WTC11 (cell line): ENCODE results near the gene COIL. TPM values are rescaled to one million over a fixed set of nuclear protein-coding genes. Genes with fewer than 3 reads are reported as not detected.

Experiments
- ATAC-seq: fragments of 200-7000 bp; cut with Tn5 transposase; 2 replicates; pipeline ENCODE4 v1.10.0; 2021; ENCODE audit warnings: mild to moderate bottlenecking, moderate library complexity
- CTCF ChIA-PET: fragments of 300-600 bp; sonication (Branson Sonifier 250); formaldehyde crosslinking; loops from one replicate; lab custom pipeline; 2021; ENCODE audit warnings: antibody characterized with exemption; lab: Charles Lee
- POLR2A ChIA-PET: fragments of 350-600 bp; sonication (Branson Sonifier 250); formaldehyde crosslinking; loops from one replicate; lab custom pipeline; 2021; ENCODE audit warnings: antibody characterized with exemption; lab: Charles Lee
- DNase-seq: peaks from one replicate; pipeline ENCODE4 v3.0.0; 2021; ENCODE audit warnings: low spot score
- H3K27ac Mint-ChIP-seq: 2 replicates; pipeline ENCODE4 v1.8.0; 2021; ENCODE audit warnings: mixed read lengths
- H3K27me3 Mint-ChIP-seq: 2 replicates; pipeline ENCODE4 v1.8.0; 2021; ENCODE audit warnings: low read depth, mild to moderate bottlenecking, moderate library complexity, mixed read lengths
- H3K36me3 Mint-ChIP-seq: 2 replicates; pipeline ENCODE4 v1.8.0; 2021; ENCODE audit warnings: mixed read lengths
- H3K4me1 Mint-ChIP-seq: 2 replicates; pipeline ENCODE4 v1.8.0; 2022; ENCODE audit warnings: mixed read lengths
- H3K4me3 Mint-ChIP-seq: 2 replicates; pipeline ENCODE4 v1.8.0; 2021; ENCODE audit warnings: mild to moderate bottlenecking, moderate library complexity, mixed read lengths
- H3K9me3 Mint-ChIP-seq: 2 replicates; pipeline ENCODE4 v1.8.0; 2021; ENCODE audit warnings: mixed read lengths
- ATF1 ChIP-seq: sonication (generic); formaldehyde crosslinking; IDR thresholded peaks from 2 replicates; pipeline ENCODE4 v1.8.1; 2023; ENCODE audit warnings: mild to moderate bottlenecking, moderate library complexity, missing genetic modification reagents
- CBFB ChIP-seq: sonication (generic); formaldehyde crosslinking; IDR thresholded peaks from 2 replicates; pipeline ENCODE4 v1.8.1; 2022; ENCODE audit warnings: mild to moderate bottlenecking, low read depth, missing genetic modification reagents
- GABPB1 ChIP-seq: sonication (generic); formaldehyde crosslinking; IDR thresholded peaks from 2 replicates; pipeline ENCODE4 v1.8.1; 2023; ENCODE audit warnings: mild to moderate bottlenecking, missing genetic modification reagents
- PRRX2 ChIP-seq: fragments of 250-450 bp; sonication (Bioruptor Pico); IDR thresholded peaks from 2 replicates; pipeline ENCODE4 v1.8.0; 2021; ENCODE audit warnings: mild to moderate bottlenecking
- RORB ChIP-seq: fragments of 250-450 bp; sonication (Bioruptor Pico); IDR thresholded peaks from 2 replicates; pipeline ENCODE4 v1.9.0; 2021; ENCODE audit warnings: mild to moderate bottlenecking
- TEAD4 ChIP-seq: sonication (generic); formaldehyde crosslinking; IDR thresholded peaks from 2 replicates; pipeline ENCODE4 v1.8.0; 2022; ENCODE audit warnings: mild to moderate bottlenecking, missing genetic modification reagents
- ZBTB21 ChIP-seq: sonication (generic); formaldehyde crosslinking; IDR thresholded peaks from 2 replicates; pipeline ENCODE4 v1.8.1; 2023; ENCODE audit warnings: mild to moderate bottlenecking, missing genetic modification reagents, borderline replicate concordance
- ZNF219 ChIP-seq: sonication (generic); formaldehyde crosslinking; IDR thresholded peaks from 2 replicates; pipeline ENCODE4 v1.8.0; 2023; ENCODE audit warnings: missing genetic modification reagents, mild to moderate bottlenecking, borderline replicate concordance
- ZNF396 ChIP-seq: fragments of 250-450 bp; sonication (Bioruptor Pico); IDR thresholded peaks from 2 replicates; pipeline ENCODE4 v1.8.0; 2021; ENCODE audit warnings: mild to moderate bottlenecking, moderate library complexity, borderline replicate concordance
- total RNA-seq: library from RNA; stranded (reverse); gene quantifications from 3 replicates; pipeline ENCODE4 v1.2.3, GENCODE V29; 2021
- TF ChIP-seq, protein P1 (sequence below): sonication (generic); formaldehyde crosslinking; IDR thresholded peaks from 2 replicates; pipeline ENCODE4 v1.8.0; 2022; ENCODE audit warnings: mild to moderate bottlenecking, missing genetic modification reagents
- TF ChIP-seq, protein P2 (sequence below): sonication (generic); formaldehyde crosslinking; IDR thresholded peaks from 2 replicates; pipeline ENCODE4 v1.8.0; 2022; ENCODE audit warnings: mild to moderate bottlenecking, missing genetic modification reagents
- TF ChIP-seq, protein P3 (sequence below): sonication (generic); formaldehyde crosslinking; IDR thresholded peaks from 2 replicates; pipeline ENCODE4 v1.8.1; 2023; ENCODE audit warnings: mild to moderate bottlenecking, missing genetic modification reagents
- TF ChIP-seq, protein P4 (sequence below): sonication (generic); formaldehyde crosslinking; IDR thresholded peaks from 2 replicates; pipeline ENCODE4 v1.8.1; 2022; ENCODE audit warnings: missing genetic modification reagents, borderline replicate concordance
- TF ChIP-seq, protein P5 (sequence below): sonication (generic); formaldehyde crosslinking; IDR thresholded peaks from 2 replicates; pipeline ENCODE4 v1.8.0; 2023; ENCODE audit warnings: mild to moderate bottlenecking, missing genetic modification reagents
- TF ChIP-seq, protein P6 (sequence below): sonication (generic); formaldehyde crosslinking; IDR thresholded peaks from 2 replicates; pipeline ENCODE4 v1.8.0; 2023; ENCODE audit warnings: missing genetic modification reagents, mild to moderate bottlenecking, borderline replicate concordance
- TF ChIP-seq, protein P7 (sequence below): sonication (generic); formaldehyde crosslinking; IDR thresholded peaks from 2 replicates; pipeline ENCODE4 v1.8.0; 2022; ENCODE audit warnings: missing genetic modification reagents
- TF ChIP-seq, protein P8 (sequence below): sonication (generic); formaldehyde crosslinking; IDR thresholded peaks from 2 replicates; pipeline ENCODE4 v1.8.1; 2023; ENCODE audit warnings: mild to moderate bottlenecking, moderate library complexity, missing genetic modification reagents

Gene COIL
- total RNA-seq, 1 experiment from 2014 or later: 23.5 TPM

DNA sequence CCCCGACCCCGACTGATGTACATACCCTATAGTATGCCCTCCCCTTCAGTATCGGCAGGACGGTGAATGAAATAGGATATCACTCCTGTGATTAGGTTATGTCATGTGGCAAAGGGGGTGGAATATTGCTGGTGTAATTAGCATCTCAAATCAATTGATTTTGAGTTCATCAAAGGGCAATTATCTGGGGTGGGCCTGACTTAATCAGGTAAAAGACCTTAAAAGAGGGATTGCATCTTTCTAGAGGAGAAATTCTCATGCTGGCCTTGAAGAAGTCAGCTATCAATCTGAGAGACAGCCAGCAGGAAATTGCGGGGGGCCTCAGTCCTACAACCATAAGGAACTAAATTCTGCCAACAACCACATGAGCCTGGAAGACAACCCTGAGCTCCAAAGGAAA is 57.3 kb downstream of the COIL start (continued):
- TF ChIP-seq, protein P1, sequence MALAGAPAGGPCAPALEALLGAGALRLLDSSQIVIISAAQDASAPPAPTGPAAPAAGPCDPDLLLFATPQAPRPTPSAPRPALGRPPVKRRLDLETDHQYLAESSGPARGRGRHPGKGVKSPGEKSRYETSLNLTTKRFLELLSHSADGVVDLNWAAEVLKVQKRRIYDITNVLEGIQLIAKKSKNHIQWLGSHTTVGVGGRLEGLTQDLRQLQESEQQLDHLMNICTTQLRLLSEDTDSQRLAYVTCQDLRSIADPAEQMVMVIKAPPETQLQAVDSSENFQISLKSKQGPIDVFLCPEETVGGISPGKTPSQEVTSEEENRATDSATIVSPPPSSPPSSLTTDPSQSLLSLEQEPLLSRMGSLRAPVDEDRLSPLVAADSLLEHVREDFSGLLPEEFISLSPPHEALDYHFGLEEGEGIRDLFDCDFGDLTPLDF (CRISPR knock-in tag): no peak

DNA sequence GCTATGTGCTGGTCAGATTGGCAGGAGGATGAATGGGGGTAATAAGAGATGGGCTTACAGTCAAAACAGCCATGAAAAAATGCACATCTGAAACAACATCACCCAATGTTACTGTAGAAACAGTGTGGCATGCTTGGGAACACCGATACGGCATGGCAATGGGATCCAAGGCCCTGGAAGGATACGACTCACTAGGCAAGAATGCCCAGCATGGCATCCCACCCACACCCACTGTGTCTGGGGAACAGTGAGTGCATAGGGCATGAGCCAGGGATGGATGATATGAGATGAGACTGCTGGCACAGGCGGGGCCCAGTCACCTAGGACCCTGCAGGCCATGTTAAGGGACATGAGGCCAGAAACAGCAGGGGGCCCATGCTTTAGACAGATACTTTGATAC is 58.5 kb downstream of the COIL start:
- DNase-seq (no peak), ATAC-seq (no peak)
- Mint-ChIP-seq H3K27ac (no peak overlapping the region), H3K27me3 (no peaks in the 10 kb centered on the region), H3K36me3 (peaks cover 74% of the 10 kb centered on the region), H3K9me3 (peaks cover 5% of the 10 kb centered on the region; the same call in 1 of the 2 replicates), H3K4me1 (peaks cover 10% of the 10 kb centered on the region), H3K4me3 (no peak overlapping the region)
- TF ChIP-seq, protein P2, sequence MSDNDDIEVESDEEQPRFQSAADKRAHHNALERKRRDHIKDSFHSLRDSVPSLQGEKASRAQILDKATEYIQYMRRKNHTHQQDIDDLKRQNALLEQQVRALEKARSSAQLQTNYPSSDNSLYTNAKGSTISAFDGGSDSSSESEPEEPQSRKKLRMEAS (CRISPR knock-in tag): no peak
- TF ChIP-seq, protein P3, sequence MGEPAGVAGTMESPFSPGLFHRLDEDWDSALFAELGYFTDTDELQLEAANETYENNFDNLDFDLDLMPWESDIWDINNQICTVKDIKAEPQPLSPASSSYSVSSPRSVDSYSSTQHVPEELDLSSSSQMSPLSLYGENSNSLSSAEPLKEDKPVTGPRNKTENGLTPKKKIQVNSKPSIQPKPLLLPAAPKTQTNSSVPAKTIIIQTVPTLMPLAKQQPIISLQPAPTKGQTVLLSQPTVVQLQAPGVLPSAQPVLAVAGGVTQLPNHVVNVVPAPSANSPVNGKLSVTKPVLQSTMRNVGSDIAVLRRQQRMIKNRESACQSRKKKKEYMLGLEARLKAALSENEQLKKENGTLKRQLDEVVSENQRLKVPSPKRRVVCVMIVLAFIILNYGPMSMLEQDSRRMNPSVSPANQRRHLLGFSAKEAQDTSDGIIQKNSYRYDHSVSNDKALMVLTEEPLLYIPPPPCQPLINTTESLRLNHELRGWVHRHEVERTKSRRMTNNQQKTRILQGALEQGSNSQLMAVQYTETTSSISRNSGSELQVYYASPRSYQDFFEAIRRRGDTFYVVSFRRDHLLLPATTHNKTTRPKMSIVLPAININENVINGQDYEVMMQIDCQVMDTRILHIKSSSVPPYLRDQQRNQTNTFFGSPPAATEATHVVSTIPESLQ: no peak
- TF ChIP-seq, protein P4, sequence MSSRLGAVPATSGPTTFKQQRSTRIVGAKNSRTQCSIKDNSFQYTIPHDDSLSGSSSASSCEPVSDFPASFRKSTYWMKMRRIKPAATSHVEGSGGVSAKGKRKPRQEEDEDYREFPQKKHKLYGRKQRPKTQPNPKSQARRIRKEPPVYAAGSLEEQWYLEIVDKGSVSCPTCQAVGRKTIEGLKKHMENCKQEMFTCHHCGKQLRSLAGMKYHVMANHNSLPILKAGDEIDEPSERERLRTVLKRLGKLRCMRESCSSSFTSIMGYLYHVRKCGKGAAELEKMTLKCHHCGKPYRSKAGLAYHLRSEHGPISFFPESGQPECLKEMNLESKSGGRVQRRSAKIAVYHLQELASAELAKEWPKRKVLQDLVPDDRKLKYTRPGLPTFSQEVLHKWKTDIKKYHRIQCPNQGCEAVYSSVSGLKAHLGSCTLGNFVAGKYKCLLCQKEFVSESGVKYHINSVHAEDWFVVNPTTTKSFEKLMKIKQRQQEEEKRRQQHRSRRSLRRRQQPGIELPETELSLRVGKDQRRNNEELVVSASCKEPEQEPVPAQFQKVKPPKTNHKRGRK (CRISPR knock-in tag): no peak
- TF ChIP-seq, protein P5, sequence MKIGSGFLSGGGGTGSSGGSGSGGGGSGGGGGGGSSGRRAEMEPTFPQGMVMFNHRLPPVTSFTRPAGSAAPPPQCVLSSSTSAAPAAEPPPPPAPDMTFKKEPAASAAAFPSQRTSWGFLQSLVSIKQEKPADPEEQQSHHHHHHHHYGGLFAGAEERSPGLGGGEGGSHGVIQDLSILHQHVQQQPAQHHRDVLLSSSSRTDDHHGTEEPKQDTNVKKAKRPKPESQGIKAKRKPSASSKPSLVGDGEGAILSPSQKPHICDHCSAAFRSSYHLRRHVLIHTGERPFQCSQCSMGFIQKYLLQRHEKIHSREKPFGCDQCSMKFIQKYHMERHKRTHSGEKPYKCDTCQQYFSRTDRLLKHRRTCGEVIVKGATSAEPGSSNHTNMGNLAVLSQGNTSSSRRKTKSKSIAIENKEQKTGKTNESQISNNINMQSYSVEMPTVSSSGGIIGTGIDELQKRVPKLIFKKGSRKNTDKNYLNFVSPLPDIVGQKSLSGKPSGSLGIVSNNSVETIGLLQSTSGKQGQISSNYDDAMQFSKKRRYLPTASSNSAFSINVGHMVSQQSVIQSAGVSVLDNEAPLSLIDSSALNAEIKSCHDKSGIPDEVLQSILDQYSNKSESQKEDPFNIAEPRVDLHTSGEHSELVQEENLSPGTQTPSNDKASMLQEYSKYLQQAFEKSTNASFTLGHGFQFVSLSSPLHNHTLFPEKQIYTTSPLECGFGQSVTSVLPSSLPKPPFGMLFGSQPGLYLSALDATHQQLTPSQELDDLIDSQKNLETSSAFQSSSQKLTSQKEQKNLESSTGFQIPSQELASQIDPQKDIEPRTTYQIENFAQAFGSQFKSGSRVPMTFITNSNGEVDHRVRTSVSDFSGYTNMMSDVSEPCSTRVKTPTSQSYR: no peak
- TF ChIP-seq ZBTB21: no peak
- TF ChIP-seq ZNF219 (CRISPR knock-in tag): no peak
- no peak for TF ChIP-seq TEAD4 (CRISPR knock-in tag)
- TF ChIP-seq ATF1 (CRISPR knock-in tag): no peak
- TF ChIP-seq GABPB1 (CRISPR knock-in tag): no peak
- TF ChIP-seq RORB: no peak
- TF ChIP-seq ZNF396: no peak
- TF ChIP-seq, protein P6, sequence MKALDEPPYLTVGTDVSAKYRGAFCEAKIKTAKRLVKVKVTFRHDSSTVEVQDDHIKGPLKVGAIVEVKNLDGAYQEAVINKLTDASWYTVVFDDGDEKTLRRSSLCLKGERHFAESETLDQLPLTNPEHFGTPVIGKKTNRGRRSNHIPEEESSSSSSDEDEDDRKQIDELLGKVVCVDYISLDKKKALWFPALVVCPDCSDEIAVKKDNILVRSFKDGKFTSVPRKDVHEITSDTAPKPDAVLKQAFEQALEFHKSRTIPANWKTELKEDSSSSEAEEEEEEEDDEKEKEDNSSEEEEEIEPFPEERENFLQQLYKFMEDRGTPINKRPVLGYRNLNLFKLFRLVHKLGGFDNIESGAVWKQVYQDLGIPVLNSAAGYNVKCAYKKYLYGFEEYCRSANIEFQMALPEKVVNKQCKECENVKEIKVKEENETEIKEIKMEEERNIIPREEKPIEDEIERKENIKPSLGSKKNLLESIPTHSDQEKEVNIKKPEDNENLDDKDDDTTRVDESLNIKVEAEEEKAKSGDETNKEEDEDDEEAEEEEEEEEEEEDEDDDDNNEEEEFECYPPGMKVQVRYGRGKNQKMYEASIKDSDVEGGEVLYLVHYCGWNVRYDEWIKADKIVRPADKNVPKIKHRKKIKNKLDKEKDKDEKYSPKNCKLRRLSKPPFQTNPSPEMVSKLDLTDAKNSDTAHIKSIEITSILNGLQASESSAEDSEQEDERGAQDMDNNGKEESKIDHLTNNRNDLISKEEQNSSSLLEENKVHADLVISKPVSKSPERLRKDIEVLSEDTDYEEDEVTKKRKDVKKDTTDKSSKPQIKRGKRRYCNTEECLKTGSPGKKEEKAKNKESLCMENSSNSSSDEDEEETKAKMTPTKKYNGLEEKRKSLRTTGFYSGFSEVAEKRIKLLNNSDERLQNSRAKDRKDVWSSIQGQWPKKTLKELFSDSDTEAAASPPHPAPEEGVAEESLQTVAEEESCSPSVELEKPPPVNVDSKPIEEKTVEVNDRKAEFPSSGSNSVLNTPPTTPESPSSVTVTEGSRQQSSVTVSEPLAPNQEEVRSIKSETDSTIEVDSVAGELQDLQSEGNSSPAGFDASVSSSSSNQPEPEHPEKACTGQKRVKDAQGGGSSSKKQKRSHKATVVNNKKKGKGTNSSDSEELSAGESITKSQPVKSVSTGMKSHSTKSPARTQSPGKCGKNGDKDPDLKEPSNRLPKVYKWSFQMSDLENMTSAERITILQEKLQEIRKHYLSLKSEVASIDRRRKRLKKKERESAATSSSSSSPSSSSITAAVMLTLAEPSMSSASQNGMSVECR (CRISPR knock-in tag): no peak
- TF ChIP-seq CBFB (CRISPR knock-in tag): no peak
- TF ChIP-seq, protein P7, sequence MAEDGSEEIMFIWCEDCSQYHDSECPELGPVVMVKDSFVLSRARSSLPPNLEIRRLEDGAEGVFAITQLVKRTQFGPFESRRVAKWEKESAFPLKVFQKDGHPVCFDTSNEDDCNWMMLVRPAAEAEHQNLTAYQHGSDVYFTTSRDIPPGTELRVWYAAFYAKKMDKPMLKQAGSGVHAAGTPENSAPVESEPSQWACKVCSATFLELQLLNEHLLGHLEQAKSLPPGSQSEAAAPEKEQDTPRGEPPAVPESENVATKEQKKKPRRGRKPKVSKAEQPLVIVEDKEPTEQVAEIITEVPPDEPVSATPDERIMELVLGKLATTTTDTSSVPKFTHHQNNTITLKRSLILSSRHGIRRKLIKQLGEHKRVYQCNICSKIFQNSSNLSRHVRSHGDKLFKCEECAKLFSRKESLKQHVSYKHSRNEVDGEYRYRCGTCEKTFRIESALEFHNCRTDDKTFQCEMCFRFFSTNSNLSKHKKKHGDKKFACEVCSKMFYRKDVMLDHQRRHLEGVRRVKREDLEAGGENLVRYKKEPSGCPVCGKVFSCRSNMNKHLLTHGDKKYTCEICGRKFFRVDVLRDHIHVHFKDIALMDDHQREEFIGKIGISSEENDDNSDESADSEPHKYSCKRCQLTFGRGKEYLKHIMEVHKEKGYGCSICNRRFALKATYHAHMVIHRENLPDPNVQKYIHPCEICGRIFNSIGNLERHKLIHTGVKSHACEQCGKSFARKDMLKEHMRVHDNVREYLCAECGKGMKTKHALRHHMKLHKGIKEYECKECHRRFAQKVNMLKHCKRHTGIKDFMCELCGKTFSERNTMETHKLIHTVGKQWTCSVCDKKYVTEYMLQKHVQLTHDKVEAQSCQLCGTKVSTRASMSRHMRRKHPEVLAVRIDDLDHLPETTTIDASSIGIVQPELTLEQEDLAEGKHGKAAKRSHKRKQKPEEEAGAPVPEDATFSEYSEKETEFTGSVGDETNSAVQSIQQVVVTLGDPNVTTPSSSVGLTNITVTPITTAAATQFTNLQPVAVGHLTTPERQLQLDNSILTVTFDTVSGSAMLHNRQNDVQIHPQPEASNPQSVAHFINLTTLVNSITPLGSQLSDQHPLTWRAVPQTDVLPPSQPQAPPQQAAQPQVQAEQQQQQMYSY (CRISPR knock-in tag): no peak
- TF ChIP-seq, protein P8, sequence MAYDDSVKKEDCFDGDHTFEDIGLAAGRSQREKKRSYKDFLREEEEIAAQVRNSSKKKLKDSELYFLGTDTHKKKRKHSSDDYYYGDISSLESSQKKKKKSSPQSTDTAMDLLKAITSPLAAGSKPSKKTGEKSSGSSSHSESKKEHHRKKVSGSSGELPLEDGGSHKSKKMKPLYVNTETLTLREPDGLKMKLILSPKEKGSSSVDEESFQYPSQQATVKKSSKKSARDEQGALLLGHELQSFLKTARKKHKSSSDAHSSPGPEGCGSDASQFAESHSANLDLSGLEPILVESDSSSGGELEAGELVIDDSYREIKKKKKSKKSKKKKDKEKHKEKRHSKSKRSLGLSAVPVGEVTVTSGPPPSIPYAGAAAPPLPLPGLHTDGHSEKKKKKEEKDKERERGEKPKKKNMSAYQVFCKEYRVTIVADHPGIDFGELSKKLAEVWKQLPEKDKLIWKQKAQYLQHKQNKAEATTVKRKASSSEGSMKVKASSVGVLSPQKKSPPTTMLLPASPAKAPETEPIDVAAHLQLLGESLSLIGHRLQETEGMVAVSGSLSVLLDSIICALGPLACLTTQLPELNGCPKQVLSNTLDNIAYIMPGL (CRISPR knock-in tag): no peak
- TF ChIP-seq PRRX2 (CRISPR knock-in tag): no peak
- CTCF ChIA-PET: no interaction called here
- POLR2A ChIA-PET: no interaction called here
